ENCODE results near the gene SDC3.

SDC3 gene

DNA sequence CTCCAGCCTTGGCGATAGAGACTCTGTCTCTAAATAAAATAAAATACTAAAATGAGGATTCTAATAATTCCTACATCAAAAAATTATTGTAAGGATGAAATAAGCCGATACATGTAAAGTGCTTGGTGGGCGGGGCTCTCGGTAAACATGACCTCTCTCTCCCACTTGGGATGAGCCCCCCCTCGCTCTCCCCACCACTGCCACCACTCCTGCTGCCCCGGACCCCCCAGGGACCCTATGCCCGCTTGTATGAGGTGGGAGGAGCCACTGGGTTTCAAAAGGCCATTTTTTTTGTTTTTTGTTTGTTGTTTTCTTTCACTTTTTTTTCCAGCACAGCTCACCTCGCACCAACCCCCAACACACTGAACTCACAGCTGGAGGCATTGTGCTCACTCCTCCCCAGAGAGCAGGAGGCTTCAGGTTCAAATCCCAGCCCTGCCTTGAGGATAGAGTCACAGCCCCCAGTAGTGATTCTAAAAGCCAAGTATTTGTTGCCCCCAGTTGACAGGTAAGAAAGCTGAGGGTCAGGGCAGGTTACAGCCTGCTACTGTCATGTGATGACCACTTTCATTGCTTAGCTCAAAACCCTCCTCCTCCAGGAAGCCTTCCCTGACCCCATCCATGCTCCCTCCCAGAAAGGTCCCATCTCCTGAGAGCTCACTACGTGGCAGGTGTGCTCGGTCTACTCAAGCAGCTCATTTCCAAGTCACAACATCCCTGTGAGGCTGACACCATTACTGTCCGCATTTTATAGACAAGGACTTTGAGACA lies 4.2 kb downstream of the SDC3 start:
- no peak for DNase-seq

DNA sequence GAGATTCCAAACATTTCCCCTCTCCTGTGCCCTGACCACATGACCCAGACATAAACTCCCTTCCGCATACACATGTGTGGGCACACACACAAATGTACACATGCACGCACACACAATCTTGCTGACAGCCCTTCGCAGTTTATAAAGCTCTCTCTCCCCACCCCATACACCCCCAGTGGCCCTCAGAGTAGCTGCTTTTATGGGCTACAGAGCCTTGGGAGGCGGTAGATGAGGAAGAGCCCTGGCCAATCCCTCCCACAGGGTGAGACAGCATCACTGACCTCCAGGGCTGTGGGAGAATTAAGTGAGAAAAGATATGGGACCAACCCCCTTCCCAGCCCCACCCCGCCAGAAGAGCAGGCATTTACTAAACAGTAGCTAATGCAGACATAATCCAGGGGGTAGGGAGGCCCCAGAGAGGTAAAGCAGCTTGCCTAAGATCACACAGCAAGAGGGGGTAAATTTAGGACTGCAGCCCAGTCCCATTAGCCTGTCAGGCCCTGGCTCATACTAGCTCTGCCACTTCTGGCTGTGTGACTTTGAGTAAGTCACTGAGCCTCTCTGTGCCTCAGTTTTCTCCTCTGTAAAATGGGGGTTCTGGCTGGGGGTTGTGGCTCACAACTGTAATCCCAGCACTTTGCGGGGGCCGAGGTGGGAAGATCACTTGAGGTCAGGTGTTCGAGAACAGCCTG lies 5.1 kb downstream of the SDC3 start:
- no peak for DNase-seq

DNA sequence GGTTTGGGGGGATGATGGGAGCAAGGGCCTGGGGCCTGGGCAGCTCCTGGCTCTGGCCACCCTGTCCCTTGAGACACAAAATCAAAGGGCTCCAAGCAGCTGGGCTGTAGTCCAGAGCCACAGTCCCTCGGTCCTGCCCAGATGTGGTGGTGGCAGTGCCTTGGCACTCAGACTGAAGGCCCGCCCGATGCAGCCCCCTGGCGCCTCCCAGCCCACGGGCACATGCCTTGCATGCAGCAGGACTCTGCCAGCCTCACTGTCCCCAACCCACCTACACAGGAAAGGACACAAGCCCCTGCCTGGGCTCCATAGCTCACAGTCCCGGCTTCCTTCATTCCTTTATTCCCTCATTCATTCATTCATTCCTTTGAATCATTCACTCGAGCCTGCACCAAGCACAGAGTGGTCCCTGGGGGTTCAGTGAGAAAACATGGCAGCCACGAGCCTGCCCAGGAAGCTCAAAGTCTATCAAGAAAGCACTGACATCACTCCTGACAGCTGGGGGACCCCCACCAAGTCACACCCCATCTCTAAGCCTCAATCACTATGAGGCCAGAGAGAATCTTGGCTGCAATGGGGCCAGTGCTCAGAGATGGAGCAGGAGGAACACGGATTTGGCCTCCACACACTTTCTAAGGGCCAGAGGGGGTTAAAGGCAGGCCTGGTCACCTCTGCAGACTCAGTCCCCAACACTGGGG lies 5.8 kb downstream of the SDC3 start:
- no peak for DNase-seq

DNA sequence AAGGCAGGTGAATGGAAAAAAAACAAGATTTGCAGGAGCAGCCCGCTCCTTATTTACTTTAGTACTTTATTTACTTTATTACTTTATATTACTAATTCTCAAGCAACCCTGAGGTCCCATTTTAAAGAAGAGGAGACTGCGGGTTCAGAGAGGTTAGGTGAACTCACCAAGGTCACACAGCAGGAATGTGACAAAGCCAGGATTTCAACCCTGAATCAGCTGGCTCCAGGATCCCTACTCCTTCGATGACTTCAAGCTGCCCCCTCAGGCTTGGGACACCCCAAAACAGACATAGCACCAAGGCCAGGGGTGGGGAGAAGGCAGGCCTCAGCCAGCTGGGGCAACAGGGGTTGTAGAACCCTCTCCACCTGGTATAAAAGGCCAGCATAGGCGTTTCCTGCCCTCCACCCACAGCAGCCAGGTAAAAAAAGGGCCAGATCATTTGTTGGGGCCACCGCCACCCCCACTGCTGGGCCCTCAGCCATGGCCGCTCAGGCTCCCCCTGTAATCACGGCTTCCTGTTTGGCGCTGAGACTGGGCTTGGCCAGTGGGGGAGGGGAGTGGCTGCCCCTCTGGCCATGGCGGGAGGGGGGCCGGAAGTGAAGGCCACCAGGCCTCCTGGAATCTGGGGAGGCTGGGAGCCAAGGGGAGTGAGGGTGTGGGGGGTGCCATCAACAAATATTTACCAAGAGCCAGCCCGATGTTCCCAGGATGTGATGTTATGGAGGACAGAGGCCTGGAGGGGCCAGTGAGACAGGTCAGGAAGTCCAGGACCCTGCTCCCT lies 6.6 kb downstream of the SDC3 start:
- DNase-seq = no peak

GRCh38 chr1:30900931-30901560 lies 7.5 kb downstream of the SDC3 start:
- DNase-seq = no peak

GRCh38 chr1:30900486-30900885 lies 8.1 kb downstream of the SDC3 start:
- no peak for DNase-seq

DNA sequence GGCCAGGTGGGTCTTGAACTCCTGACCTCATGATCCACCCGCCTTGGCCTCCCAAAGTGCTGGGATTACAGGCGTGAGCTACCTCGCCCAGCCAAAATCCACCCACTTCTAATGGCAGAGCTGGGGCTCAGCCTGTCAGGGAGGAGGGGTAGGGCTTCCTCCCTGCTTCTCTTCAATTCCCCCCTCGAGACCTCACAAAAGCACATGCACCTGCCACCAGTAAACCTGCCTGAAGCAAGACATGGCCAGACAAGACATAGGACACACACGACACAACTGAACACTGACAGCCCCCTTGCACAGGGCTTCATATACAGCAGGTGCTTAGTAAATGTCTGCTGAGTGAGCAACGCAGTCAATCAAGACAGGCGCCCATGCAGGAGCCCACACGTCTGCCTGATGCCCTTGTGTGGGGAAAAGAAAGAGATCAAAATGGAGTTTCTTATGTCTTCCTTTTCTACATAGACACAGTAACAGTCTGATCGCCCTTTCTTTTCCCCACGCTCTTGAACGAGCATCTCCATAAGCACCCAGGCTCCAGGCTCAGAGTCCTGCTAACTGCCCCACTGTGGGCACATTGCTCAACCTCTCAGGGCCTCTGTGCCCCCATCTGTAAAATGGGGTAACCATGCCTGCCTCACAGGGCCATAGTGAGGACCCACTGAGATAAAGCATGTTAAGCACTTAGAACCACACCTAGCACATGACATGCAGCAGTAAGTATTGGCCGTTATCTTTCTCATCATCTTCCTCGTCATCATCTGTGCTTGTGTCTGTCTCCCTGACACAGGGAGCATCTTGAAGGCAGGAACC lies 8.8 kb downstream of the SDC3 start:
- DNase-seq = no peak

- DNase-seq = no peak
These were observed 10.3 kb downstream of the SDC3 start for GRCh38 chr1:30898031-30898815.

GRCh38 chr1:30896905-30897304 lies 11.7 kb downstream of the SDC3 start:
- DNase-seq = no peak

GRCh38 chr1:30895944-30896660 lies 12.5 kb downstream of the SDC3 start:
- no peak for DNase-seq

GRCh38 chr1:30895382-30895943 lies 13.1 kb downstream of the SDC3 start:
- DNase-seq = no peak

DNA sequence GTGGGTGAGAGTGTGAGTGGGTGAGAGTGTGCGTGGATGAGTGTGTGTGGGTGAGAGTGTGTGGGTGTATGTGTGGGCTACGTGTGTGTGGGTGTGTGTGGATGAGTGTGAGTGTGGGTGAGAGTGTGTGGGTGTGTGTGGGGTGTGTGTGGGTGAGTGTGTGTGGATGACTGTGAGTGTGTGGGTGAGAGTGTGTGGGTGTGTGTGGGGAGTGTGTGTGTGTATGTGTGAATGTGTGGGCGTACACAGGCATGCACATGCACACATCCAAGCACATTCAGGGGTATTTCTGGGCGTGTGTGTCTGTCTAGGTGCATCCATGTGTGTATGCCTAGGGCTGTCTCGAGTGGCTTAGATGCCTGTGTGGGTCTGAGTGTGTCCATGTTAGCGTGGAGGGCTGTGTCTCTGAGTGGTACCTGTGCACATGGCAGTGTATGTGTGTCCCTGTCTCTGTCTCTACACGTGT lies 14.0 kb downstream of the SDC3 start:
- DNase-seq = no peak

GRCh38 chr1:30893776-30894507 lies 14.6 kb downstream of the SDC3 start:
- no peak for DNase-seq

DNA sequence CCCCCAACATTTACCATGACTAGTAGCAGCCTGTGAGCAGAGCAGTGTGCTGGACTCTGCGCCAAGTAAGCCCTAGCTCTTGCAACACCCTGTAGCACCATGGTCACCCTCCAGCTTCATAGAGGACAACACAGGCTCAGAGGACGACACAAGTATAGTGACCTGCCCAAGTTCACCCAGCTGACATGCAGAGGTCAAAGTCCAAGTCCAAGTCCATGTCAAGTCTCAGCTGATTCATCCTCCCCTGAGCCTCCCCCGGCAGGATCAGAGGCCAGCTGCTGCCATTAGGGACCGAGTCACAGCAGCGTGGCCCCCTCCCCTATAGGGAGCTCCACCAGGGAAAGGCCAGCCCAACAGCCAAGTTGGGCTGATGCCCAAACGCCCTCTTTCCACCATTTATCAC lies 15.9 kb downstream of the SDC3 start:
- no peak for DNase-seq

DNA sequence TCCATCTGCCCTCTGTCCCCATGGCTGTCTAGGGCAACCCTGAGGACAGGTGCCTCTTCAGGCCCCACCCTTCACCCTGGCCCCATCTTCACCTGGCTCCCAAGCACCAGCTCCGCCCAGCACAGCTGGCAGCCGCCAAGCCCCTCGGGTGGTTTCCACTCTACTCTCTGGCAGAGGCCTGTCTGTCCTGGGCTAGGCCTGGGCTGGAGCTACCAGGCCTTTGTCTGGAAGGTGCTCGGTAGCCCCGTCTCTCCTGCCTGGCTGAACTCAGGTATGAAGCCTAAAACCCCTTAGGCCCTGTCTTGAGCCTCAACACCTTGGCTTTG lies 17.4 kb downstream of the SDC3 start:
- no peak for DNase-seq

DNA sequence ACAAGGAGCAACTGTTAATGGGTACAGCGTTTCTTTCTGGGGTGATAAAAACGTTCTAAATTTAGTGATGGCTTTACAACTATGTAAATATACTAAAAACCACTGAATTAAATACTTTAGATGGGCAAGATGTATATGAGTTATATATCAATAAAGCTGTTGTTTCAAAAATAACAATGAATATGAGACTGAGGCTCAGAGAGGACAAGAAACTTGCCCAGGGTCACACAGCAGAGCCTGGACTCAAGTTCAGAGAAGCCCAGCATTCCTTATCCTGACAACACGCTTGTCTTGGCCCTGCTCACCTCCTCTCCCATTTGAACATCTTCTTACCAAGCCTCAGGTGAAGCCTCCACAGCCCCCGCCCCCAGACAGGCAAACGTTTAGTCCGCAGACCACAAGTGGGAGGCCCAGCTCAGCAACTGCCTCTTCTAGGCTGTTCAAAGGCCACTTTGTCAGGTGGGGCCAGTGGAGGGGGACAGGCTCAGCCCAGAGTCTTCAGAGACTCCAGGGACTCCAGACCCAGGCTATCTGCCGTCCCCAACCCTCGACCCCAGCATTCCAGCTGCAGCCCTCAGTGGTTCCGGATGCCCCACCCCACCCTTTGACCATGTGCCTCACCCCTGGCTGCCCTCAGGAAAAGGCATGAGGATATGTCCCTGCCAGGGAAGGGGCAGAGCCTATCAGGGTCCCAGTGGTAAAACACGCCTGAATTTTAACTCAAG lies 17.9 kb downstream of the SDC3 start:
- no peak for DNase-seq

DNA sequence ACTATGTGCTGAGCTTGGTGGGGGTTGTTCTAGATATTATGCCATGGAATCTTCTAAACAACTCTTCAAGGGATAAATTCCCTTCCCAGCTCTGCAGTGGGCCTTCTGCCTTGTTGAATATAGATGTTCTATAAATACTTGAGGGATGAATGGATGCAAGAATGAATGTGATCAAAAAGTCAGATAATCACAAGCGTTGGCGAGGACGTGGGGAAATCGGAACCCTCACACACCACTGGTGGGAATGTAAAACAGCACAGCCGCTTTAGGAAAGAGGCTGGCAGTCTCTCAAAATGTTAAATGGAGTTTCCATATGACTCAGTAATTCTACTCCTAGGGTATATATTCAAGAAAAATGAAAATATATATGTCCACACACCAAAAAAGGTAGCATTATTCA lies 19.0 kb downstream of the SDC3 start:
- DNase-seq = no peak

GRCh38 chr1:30888975-30889374 lies 19.6 kb downstream of the SDC3 start:
- no peak for DNase-seq

Data from T-helper 1 cell (primary cell).